ENCODE results near the gene TXNL1.

TXNL1 gene

GRCh38 chr18:56565551-56566345 lies 72.6 kb downstream of the TXNL1 start:
- DNase-seq: no peak

GRCh38 chr18:56565046-56565445 lies 73.3 kb downstream of the TXNL1 start:
- DNase-seq: no peak

GRCh38 chr18:56563568-56563967 lies 74.8 kb downstream of the TXNL1 start:
- no peak for DNase-seq

- DNase-seq: no peak
Measured at GRCh38 chr18:56562479-56562878, 75.9 kb downstream of the TXNL1 start.

GRCh38 chr18:56560992-56561391 lies 77.4 kb downstream of the TXNL1 start:
- DNase-seq: no peak

- no peak for DNase-seq
Measured at GRCh38 chr18:56559044-56559443, 79.3 kb downstream of the TXNL1 start.

- DNase-seq: no peak
Measured at GRCh38 chr18:56556907-56557306, 81.5 kb downstream of the TXNL1 start.

GRCh38 chr18:56550121-56550520 lies 88.3 kb downstream of the TXNL1 start:
- no peak for DNase-seq
